Stimulated activated CD8-positive, alpha-beta memory T cell treated with anti-CD3 and anti-CD28 coated beads, Interleukin-7, amount 100 ng/mL, for 4 hours (primary cell): ENCODE data around the gene COL5A3.
"Not testable (repeated sequence)": the region's sequence is repeated elsewhere in the genome, so short reads cannot be mapped to it uniquely, and the experiment has no call there.

ENCODE experiments used
- DNase-seq, 2 donors: peaks; one replicate each; pipeline ENCODE4 v3.0.0-alpha.2; 2020; ENCODE audit warnings: low read depth in 2 of 2

The COL5A3 gene

DNA sequence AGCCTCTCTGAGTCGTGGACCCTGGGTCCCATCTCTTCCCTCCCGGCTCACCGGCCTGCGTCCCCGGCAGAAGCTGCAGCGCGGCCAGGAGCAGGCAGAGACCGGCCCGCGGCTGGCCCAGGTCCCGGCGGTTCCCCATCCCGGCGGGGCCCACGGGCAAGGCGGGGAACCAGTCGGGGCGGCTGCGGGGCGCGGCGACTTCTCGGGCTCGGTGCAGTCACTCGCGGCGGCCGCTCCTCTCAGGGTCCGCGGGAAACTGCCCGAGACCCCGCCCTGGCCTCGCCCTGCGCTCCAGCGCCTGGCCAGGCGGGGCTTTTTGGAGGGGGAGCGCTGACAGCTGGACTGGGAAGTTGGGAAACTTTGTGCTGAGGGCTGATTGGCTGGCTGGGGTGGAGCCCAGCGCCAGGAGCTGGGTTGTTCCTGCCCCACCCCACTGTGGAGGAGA is at the start of gene COL5A3:
Gene COL5A3, minus strand, starts transcription at position 258 of the 445 bp plus-strand sequence. Its CDS starts 119 bp downstream, at position 139.
- no peak for DNase-seq

DNA sequence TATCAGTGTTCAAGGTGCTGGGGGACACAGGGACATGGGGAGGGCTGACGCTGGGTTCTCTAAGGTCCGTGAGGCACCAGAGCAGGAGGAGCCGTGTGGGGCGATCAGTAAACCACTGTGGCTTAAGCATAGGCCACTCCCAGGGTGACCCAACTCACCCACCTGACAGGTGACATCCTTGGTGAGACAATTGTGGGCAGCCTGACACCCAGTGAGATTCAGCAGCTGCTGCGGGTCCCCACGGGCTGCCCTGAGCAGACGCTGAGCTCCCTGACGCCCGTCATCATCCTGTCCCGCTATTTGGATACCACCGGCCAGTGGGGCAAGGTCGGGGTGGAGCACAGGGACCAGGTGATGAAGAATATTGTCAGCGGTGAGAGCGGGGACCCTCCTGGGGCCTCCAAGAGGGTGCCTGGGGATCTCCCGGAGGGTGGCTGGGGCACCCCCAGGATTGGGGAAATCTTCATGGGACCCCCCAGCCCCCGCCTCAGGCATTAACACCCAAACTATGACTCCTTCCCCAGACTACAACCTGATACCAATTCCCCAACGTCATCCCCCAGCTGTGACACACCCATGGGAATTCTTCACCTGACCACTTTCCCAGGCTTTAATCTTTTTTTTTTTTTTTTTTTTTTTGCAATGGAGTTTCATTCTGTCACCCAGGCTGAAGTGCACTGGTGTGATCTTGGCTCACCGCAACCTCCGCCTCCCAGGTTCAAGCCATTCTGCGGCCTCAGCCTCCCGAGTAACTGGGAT is 42.5 kb upstream of the COL5A3 start:
- no peak for DNase-seq

GRCh38 chr19:10049626-10050025 is 39.3 kb upstream of the COL5A3 start:
- no peak for DNase-seq

- DNase-seq, result no peak
Observed at GRCh38 chr19:10045371-10045770, 35.1 kb upstream of the COL5A3 start.

GRCh38 chr19:10044390-10044789 is 34.1 kb upstream of the COL5A3 start:
- DNase-seq, result no peak

DNA sequence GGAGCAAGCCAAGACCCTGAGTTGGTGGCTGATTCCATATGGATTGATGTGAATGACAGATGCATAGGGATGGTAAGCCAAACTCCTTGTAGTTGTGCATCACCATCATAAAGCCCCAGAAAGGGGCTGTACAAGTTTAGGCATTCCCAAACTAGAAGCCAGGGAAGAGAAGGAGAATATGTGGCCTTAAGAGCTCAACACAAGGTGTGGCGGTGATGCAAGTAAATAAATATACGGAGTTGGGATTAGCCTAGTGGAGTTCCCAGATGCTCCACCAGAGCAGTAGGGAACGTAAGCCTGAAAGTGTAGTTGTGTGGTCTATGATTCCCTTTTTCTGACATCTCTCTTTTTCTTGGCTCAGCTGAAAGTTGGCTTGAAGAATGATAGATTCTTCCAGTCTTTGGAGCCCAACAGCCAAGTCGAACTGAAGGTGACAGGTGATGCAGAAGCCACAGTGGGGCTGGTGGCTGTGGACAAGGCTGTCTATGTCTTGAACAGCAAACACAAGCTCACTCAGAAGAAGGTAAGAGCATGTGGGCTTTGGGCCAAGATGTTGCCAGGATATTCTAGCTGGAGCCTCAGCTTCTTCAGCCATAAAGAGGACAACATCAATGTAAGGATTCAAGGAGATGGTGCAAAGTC is 33.1 kb upstream of the COL5A3 start:
- DNase-seq, result no peak

DNA sequence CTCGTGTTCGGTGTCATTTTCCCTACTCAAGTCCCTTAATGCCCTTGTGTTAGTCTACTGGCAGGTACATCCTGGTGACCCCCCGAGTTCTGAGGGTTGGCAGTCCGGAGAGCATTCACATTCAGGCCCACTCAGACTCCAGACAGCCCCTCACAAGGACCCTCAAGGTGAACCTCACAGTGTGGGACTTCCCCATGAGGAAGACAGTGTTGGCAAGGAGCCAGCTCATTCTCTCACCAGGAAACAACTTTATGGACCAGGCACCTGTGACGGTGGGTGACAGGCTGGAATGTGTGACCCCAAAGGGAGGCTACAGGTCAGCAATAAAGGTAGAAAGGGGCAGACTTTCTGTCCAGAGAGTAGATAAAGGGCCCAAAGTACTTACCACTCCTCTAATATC is 27.5 kb upstream of the COL5A3 start:
- no peak for DNase-seq

GRCh38 chr19:10037367-10037766 is 27.1 kb upstream of the COL5A3 start:
- no peak for DNase-seq

- no peak for DNase-seq
Observed at GRCh38 chr19:10036601-10037071, 26.3 kb upstream of the COL5A3 start.

- no peak for DNase-seq
Observed at GRCh38 chr19:10033614-10034013, 23.3 kb upstream of the COL5A3 start.

- peak; percentile 21 to 56 for DNase-seq
Observed at GRCh38 chr19:10027158-10027997, 17.1 kb upstream of the COL5A3 start.

- DNase-seq, result no peak
Observed at GRCh38 chr19:10026744-10027143, 16.4 kb upstream of the COL5A3 start.

GRCh38 chr19:10023096-10023495 is 12.8 kb upstream of the COL5A3 start:
- DNase-seq, result not testable (repeated sequence)

DNA sequence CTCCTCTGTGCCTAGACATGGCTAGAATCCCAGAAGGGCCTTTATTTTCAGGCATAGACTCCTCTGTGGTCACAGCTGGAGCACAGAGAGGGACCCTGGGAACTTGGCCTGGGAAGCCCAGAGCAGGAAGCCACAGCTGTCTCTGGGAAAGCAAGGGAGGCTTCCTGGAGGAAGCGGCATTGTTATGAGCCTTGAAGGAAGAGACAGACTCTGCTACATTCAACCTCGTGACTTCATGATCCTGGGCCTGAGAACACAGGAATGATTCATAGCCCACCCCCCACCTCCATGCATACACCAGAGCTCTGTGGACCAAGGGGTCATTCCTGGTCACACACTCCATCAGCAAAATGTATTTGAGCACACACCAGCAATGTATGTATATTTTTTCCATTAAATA is 11.6 kb upstream of the COL5A3 start:
- DNase-seq, result no peak

- no peak for DNase-seq
Observed at GRCh38 chr19:10021446-10021845, 11.1 kb upstream of the COL5A3 start.

GRCh38 chr19:10020851-10021250 is 10.5 kb upstream of the COL5A3 start:
- DNase-seq, result no peak

DNA sequence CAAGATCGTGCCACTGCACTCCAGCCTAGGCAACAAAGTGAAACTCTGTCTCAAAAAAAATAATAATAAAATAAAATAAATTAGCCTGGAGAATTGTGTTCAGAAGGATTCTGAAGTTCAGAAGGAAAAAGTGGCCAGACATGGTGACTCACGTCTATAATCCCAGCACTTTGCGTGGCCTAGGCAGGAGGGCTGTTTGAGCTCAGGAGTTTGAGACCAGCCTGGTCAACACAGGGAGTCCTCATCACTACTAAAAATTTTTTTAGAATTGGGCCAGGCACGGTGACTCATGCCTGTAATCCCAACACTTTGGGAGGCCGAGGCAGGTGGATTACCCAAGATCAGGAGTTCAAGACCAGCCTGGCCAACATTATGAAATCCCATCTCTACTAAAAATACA is 8.9 kb upstream of the COL5A3 start:
- no peak for DNase-seq

DNA sequence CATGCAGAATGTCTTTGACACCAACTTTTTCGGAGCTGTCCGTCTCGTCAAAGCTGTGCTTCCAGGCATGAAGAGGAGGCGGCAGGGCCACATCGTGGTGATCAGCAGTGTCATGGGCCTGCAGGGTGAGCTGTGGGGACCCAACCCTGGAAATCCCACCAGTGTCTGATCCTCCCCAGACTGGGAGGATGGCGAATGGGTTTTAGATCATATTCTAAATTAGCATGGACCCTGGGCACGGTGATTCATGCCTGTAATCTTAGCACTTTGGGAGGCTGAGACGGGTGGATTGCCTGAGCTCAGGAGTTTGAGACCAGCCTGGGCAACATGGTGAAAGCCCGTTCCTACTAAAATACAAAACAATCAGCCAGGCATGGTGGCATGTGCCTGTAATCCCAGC is 8.5 kb upstream of the COL5A3 start:
- no peak for DNase-seq

GRCh38 chr19:10018263-10018662 is 8.0 kb upstream of the COL5A3 start:
- no peak for DNase-seq

- DNase-seq, result no peak
Observed at GRCh38 chr19:10013834-10014618, 3.7 kb upstream of the COL5A3 start.

GRCh38 chr19:10013316-10013715 is 3.0 kb upstream of the COL5A3 start, which contains the start of gene RDH8:
Gene RDH8 (plus strand): TSS chr19:10013483. CDS start chr19:10013498, 15 bp downstream.
- no peak for DNase-seq
